CD4-positive, alpha-beta memory T cell (primary cell): ENCODE data around the gene RADIL. TPM values are rescaled to one million over a fixed set of nuclear protein-coding genes. Genes with fewer than 3 reads are reported as not detected.
A peak's percentile ranks its signal among the peaks of the same experiment; 100 is the strongest.

Experiments used
- CTCF ChIA-PET: fragments of 350-600 bp; sonication (Branson Sonifier 250); formaldehyde crosslinking; loops from one replicate; lab custom pipeline; 2021; ENCODE audit warnings: inconsistent platforms; ENCODE audit not compliant: partially characterized antibody; lab: Charles Lee
- POLR2A ChIA-PET: fragments of 350-600 bp; sonication (Branson Sonifier 250); formaldehyde crosslinking; loops from one replicate; lab custom pipeline; 2021; ENCODE audit not compliant: partially characterized antibody; lab: Charles Lee
- DNase-seq, 5 donors: peaks; one replicate each; pipeline versions ENCODE4 v3.0.0 to v3.0.0-alpha.2; 2020 to 2022; ENCODE audit warnings: mixed read lengths in 1 of 5
- H3K27ac ChIP-seq: one replicate; pipeline ENCODE4 v1.7.0; 2013; ENCODE audit warnings: low read depth, low read length
- H3K27me3 ChIP-seq: 2 replicates; pipeline ENCODE4 v1.7.0; 2013; ENCODE audit warnings: mild to moderate bottlenecking, low read length, moderate library complexity; ENCODE audit not compliant: insufficient read depth
- H3K36me3 ChIP-seq: 2 replicates; pipeline ENCODE4 v1.7.0; 2013; ENCODE audit warnings: mild to moderate bottlenecking, low read length, moderate library complexity; ENCODE audit not compliant: insufficient read depth
- H3K4me1 ChIP-seq: 2 replicates; pipeline ENCODE4 v1.7.0; 2013; ENCODE audit warnings: mild to moderate bottlenecking, low read length, moderate library complexity; ENCODE audit not compliant: insufficient read depth
- H3K4me3 ChIP-seq, 2 donors: one replicate each; pipeline ENCODE4 v1.7.0; 2013; ENCODE audit warnings: low read length in 2 of 2, mild to moderate bottlenecking in 1 of 2
- H3K9me3 ChIP-seq, 2 donors: one replicate each; pipeline ENCODE4 v1.7.0; 2013; ENCODE audit warnings: low read length in 2 of 2, control low read depth in 1 of 2; ENCODE audit not compliant: control insufficient read depth in 1 of 2
- H3K27ac Mint-ChIP-seq, 7 donors: one replicate each; pipeline ENCODE4 v1.8.0; 2020 to 2021; ENCODE audit warnings: mixed read lengths in 7 of 7, mild to moderate bottlenecking in 6 of 7, inconsistent platforms in 3 of 7, moderate library complexity in 3 of 7
- H3K27me3 Mint-ChIP-seq, 2 donors: one replicate each; pipeline ENCODE4 v1.8.0; 2020 to 2021; ENCODE audit warnings: mixed read lengths in 2 of 2
- H3K36me3 Mint-ChIP-seq, 2 donors: one replicate each; pipeline ENCODE4 v1.8.0; 2020 to 2021; ENCODE audit warnings: mixed read lengths in 2 of 2, inconsistent platforms in 1 of 2, mild to moderate bottlenecking in 1 of 2
- H3K4me1 Mint-ChIP-seq, 4 donors: one replicate each; pipeline ENCODE4 v1.8.0; 2020 to 2021; ENCODE audit warnings: mixed read lengths in 4 of 4, mild to moderate bottlenecking in 1 of 4
- H3K4me3 Mint-ChIP-seq, 8 donors: one replicate each; pipeline ENCODE4 v1.8.0; 2020 to 2021; ENCODE audit warnings: mixed read lengths in 8 of 8, mild to moderate bottlenecking in 7 of 8, moderate library complexity in 6 of 8, inconsistent platforms in 3 of 8
- H3K9me3 Mint-ChIP-seq, 8 donors: one replicate each; pipeline ENCODE4 v1.8.0; 2020 to 2021; ENCODE audit warnings: mixed read lengths in 8 of 8, mild to moderate bottlenecking in 5 of 8, inconsistent platforms in 3 of 8, moderate library complexity in 1 of 8
- intact Hi-C: fragments of 100-400 bp; cut with micrococcal nuclease; formaldehyde crosslinking; loops from one replicate; pipeline ENCODE4 v1.15.1; 2023
- polyA plus RNA-seq, 2 donors: library from polyadenylated mRNA; unstranded; fragments of 300-500 nt; fragmentation: Illumina TruSeq; gene quantifications; one replicate each; pipeline ENCODE4 v1.2.3, GENCODE V29; 2021
- total RNA-seq, 2 experiments: library from RNA; stranded (reverse); gene quantifications; one replicate each; pipeline ENCODE4 v1.2.3, GENCODE V29; 2021

RADIL gene
- total and polyA plus RNA-seq, 4 experiments from 2014 or later: not detected

DNA sequence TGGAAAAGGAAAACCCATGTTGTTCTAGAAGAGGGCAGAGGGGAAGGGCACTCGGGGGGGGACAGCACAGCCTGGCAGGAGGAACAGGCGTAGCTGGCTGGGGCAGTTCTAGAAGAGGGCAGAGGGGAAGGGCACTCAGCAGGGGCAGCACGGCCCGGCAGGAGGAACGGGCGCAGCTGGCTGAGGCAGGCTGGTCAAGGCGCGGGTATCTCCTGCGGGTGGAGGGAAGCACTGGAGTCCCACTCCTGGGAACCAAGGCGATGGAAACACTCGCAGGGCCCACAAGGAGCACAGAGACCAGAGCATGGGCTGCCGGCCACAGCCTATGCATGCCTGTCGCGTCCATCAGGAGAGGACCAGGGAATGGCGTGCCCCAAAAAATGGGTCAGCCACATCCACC lies 58.4 kb downstream of the RADIL start:
- Mint-ChIP-seq H3K4me3 (no peak overlapping the region), H3K27ac (peak overlapping the region in 2 of 7 donors; percentile 61 to 66), H3K36me3 (no peaks in the 10 kb centered on the region), H3K27me3 (peaks cover 6 to 7% of the 10 kb centered on the region in 2 donors), H3K4me1 (peaks cover 0 to 2% (median under 1%) of the 10 kb centered on the region in 4 donors), H3K9me3 (peaks cover 0 to 2% (median 0%) of the 10 kb centered on the region in 8 donors)
- ChIA-PET CTCF (interaction anchor here (0.7 kb wide), 1 partner anchor 105 kb away, joined by 3 read pairs; no protein-coding TSS in a partner anchor), POLR2A (no interaction called here)
- H3K27me3 ChIP-seq: no peaks in the 10 kb centered on the region
- no peaks in the 10 kb centered on the region for H3K4me1 ChIP-seq
- H3K9me3 ChIP-seq: no peaks in the 10 kb centered on the region
- H3K36me3 ChIP-seq: no peaks in the 10 kb centered on the region
- no peak for DNase-seq
- H3K27ac ChIP-seq: no peak overlapping the region
- H3K4me3 ChIP-seq: no peak overlapping the region
- intact Hi-C loops: no loop called here

DNA sequence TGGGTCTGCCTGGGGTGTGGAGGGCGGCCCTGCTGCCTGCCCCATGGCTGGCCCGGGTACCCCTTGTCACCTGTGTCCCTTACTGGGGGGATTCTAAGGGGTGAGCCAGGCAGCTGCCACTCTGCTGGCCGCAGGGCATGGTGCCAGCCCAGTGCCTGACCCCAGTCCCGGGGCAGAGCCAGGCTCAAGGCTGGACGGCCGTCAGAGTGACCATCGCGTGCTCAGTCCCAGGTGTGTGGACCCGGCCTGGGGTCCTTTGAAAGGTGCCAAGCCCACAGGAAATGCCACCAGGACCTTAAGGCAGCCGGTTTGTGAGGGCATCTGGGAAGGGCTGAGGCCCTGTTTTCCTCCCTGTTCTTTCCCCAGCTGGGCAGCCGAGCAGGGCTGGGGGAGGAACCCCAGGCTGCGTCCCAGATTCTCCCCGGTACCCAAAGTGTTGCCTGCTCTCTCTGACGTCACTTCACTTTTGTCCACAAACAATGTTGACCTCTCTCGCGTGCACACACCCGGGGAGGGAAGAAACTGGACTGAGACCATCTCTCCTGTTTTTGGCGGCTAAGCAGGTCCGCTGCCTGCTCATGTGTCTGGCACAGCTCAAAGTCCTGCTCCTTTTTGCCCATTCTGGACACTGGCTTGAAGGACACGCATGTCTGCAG lies 59.3 kb downstream of the RADIL start:
- DNase-seq: no peak
- H3K9me3 ChIP-seq: no peaks in the 10 kb centered on the region
- H3K4me1 ChIP-seq: no peaks in the 10 kb centered on the region
- H3K36me3 ChIP-seq: no peaks in the 10 kb centered on the region
- CTCF ChIA-PET: no interaction called here
- H3K27ac Mint-ChIP-seq: no peak overlapping the region
- H3K9me3 Mint-ChIP-seq: peaks cover 0 to 2% (median 0%) of the 10 kb centered on the region in 8 donors
- intact Hi-C loops: no loop called here
- H3K4me1 Mint-ChIP-seq: no peaks in the 10 kb centered on the region
- POLR2A ChIA-PET: no interaction called here
- no peaks in the 10 kb centered on the region for H3K36me3 Mint-ChIP-seq
- peaks cover 7 to 12% of the 10 kb centered on the region in 2 donors for H3K27me3 Mint-ChIP-seq
- H3K27me3 ChIP-seq: no peaks in the 10 kb centered on the region
- no peak overlapping the region for H3K4me3 Mint-ChIP-seq
- no peak overlapping the region for H3K4me3 ChIP-seq
- no peak overlapping the region for H3K27ac ChIP-seq

DNA sequence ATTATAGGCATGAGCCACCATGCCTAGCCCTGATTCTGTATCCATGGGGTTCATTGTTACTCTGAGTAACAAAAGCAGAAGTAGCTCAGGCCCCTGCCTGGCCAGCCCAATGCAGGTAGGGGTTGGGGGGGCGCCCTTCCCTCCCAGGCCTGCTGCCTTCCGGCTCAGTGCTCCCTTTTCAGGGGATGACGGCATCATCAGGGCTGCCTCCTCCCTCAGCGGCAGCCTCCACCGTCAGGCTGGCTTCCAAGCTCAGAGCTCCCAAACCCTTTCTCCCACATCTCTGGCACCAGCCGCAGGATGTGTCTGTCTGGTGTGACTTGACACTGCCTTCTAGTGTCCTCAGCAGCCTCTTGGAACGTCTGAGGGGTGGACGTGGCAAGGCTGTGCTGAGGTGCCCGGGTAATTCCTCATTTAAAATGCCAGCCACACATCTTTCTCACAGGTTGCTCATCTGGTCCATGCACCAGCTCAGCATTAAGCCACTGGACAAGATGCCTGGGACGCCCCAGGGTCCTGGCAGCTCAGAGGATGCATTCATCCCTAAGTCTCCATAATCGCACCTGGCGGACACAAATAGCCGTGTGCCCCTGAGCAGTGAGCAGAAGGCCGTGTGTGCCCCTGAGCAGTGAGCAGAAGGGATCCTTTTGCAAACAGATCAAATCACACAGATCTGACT lies 59.9 kb downstream of the RADIL start:
- Mint-ChIP-seq H3K4me3 (no peak overlapping the region), H3K27ac (peak overlapping the region in 1 of 7 donors; percentile 29), H3K4me1 (no peaks in the 10 kb centered on the region), H3K36me3 (no peaks in the 10 kb centered on the region), H3K27me3 (peaks cover 7 to 14% of the 10 kb centered on the region in 2 donors), H3K9me3 (peaks cover 0 to 2% (median 0%) of the 10 kb centered on the region in 8 donors)
- no peaks in the 10 kb centered on the region for H3K27me3 ChIP-seq
- intact Hi-C loops: no loop called here
- H3K36me3 ChIP-seq: no peaks in the 10 kb centered on the region
- CTCF ChIA-PET: no interaction called here
- H3K4me1 ChIP-seq: no peaks in the 10 kb centered on the region
- H3K9me3 ChIP-seq: no peaks in the 10 kb centered on the region
- POLR2A ChIA-PET: no interaction called here
- H3K4me3 ChIP-seq: no peak overlapping the region
- H3K27ac ChIP-seq: no peak overlapping the region
- no peak for DNase-seq

DNA sequence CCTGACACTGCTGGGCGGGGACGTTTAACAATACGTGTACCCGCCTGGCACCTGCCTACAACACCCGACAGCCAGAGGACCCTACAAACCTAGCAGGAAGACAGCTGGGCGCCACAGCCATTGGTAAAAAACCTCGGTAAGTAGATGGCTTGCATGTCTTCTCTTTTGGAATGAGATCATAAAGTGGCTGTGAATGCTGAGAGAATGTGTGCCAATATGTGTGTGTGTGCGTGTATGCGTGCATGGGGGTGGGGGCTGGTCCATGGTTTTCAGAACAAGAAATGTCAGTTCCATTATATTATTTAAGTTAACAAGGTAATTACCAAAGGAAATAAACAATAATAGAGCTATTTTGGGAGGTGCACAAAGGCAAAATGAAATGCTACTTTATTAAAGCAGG lies 60.8 kb downstream of the RADIL start:
- Histone ChIP-seq H3K36me3 (no peaks in the 10 kb centered on the region), H3K27me3 (no peaks in the 10 kb centered on the region), H3K4me3 (no peak overlapping the region), H3K27ac (no peak overlapping the region), H3K9me3 (no peaks in the 10 kb centered on the region), H3K4me1 (no peaks in the 10 kb centered on the region)
- peaks cover 0 to 2% (median 0%) of the 10 kb centered on the region in 8 donors for H3K9me3 Mint-ChIP-seq
- no peak for DNase-seq
- ChIA-PET POLR2A (no interaction called here), CTCF (no interaction called here)
- no peaks in the 10 kb centered on the region for H3K36me3 Mint-ChIP-seq
- H3K27ac Mint-ChIP-seq: no peak overlapping the region
- H3K4me1 Mint-ChIP-seq: no peaks in the 10 kb centered on the region
- peaks cover 7 to 14% of the 10 kb centered on the region in 2 donors for H3K27me3 Mint-ChIP-seq
- no peak overlapping the region for H3K4me3 Mint-ChIP-seq
- intact Hi-C loops: no loop called here

DNA sequence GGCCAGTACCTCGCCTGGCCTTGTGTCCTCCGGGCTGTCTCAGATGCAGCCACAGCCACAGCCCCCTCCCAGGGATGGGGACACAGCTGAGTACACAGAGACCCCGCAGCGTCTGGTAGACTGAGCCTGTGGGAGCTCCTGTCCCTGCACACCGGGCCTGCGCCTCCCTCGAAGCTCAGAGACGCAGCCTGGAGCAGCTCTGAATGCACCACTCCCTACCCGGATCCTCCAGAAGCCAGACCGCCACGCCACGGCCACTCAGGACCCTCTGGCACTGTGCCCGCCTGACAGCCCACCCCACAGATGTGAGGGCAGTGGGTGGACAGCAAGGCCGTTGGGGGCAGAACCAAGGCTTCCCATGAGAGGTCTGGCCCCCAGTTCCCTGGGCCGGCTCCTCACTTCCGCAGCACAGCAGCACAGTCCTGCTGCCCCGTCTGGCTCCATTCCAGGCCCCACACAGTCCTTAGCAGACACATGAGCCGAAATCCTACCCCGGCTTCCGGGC lies 62.5 kb downstream of the RADIL start:
- no peak for DNase-seq
- no peak overlapping the region for H3K4me3 Mint-ChIP-seq
- Histone ChIP-seq H3K4me3 (no peak overlapping the region), H3K27ac (no peak overlapping the region), H3K27me3 (no peaks in the 10 kb centered on the region), H3K36me3 (no peaks in the 10 kb centered on the region), H3K4me1 (no peaks in the 10 kb centered on the region), H3K9me3 (no peaks in the 10 kb centered on the region)
- no peak overlapping the region for H3K27ac Mint-ChIP-seq
- H3K4me1 Mint-ChIP-seq: no peaks in the 10 kb centered on the region
- intact Hi-C loops: no loop called here
- no peaks in the 10 kb centered on the region for H3K36me3 Mint-ChIP-seq
- peaks cover 0 to 2% (median 0%) of the 10 kb centered on the region in 8 donors for H3K9me3 Mint-ChIP-seq
- POLR2A ChIA-PET: no interaction called here
- peaks cover 7 to 14% of the 10 kb centered on the region in 2 donors for H3K27me3 Mint-ChIP-seq
- CTCF ChIA-PET: no interaction called here

DNA sequence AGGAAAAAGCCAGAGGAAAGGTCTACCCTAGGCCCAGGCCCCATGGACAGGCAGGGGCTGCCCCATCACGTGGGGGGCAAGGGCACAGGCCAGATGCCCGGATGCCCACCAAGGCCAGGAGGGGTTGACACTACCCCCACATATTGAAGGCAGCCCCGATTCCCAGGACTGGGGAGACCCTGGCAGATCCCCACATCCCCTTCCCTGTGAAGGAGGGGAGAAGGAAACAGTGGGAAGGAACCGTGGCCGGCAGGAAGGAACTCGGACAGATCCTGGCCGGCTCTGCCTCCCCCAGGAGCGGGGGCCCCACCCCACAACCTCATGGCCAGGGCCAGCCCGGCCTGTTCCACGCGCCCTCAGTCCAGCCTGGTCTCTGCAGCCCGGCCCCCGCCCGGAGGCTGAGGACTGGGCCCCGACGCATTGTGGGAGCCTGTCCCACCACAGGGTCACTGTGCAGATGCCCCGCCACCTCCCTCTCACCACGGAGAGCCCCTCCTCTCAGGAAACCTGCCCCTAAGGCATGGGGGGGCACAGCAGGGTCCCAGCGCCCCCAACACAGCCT lies 63.0 kb downstream of the RADIL start:
- Mint-ChIP-seq H3K4me3 (no peak overlapping the region), H3K27me3 (peaks cover 7 to 14% of the 10 kb centered on the region in 2 donors), H3K9me3 (peaks cover 0 to 2% (median 0%) of the 10 kb centered on the region in 8 donors), H3K36me3 (no peaks in the 10 kb centered on the region), H3K4me1 (no peaks in the 10 kb centered on the region), H3K27ac (no peak overlapping the region)
- no peaks in the 10 kb centered on the region for H3K36me3 ChIP-seq
- no peaks in the 10 kb centered on the region for H3K9me3 ChIP-seq
- ChIA-PET CTCF (no interaction called here), POLR2A (no interaction called here)
- H3K4me3 ChIP-seq: no peak overlapping the region
- no peaks in the 10 kb centered on the region for H3K4me1 ChIP-seq
- intact Hi-C loops: no loop called here
- no peaks in the 10 kb centered on the region for H3K27me3 ChIP-seq
- no peak overlapping the region for H3K27ac ChIP-seq
- DNase-seq: no peak
